HCT116 (cell line): ENCODE measurements around the gene SRP68. TPM values are rescaled to one million over a fixed set of nuclear protein-coding genes. Genes with fewer than 3 reads are reported as not detected.

Experiments used
- ATAC-seq: fragments of 200-7000 bp; cut with Tn5 transposase; 2 replicates; pipeline ENCODE4 v1.9.1; 2020; ENCODE audit warnings: mild to moderate bottlenecking, moderate library complexity
- BruUV-seq: library from RNA; stranded (reverse); fragments of 400-500 nt; replicated peaks from 2 replicates; lab custom pipeline; 2021; lab: Mats Ljungman, UMichigan
- CTCF ChIA-PET: fragments of 300-600 bp; sonication (Branson Sonifier 250); formaldehyde crosslinking; loops from one replicate; lab custom pipeline; 2021; ENCODE audit warnings: antibody characterized with exemption; lab: Charles Lee
- POLR2A ChIA-PET: fragments of 300-600, 350-600 bp; sonication (Branson Sonifier 250); formaldehyde crosslinking; loops from one replicate; lab custom pipeline; 2021; ENCODE audit warnings: antibody characterized with exemption; lab: Charles Lee
- RAD21 ChIA-PET, 2 experiments: fragments of 300-600 bp; sonication (Branson Sonifier 250); formaldehyde crosslinking; loops; one replicate each; lab custom pipeline; 2023; ENCODE audit warnings: low total read pairs in 2 of 2; ENCODE audit not compliant: uncharacterized antibody in 2 of 2, unreplicated experiment in 2 of 2, low non-redundant PET in 1 of 2; lab: Charles Lee
- DNase-seq: peaks from one replicate; pipeline ENCODE4 v3.0.0-alpha.2; 2010; ENCODE audit warnings: low read depth, low spot score
- H2AFZ ChIP-seq: fragments of 200-600 bp; shearing (Covaris generic), sonication (generic); 2 replicates; pipeline ENCODE4 v1.6.1; 2017; ENCODE audit warnings: low read depth, mixed run types, mixed read lengths, antibody characterized with exemption, low read length; ENCODE audit not compliant: poor library complexity, severe bottlenecking
- H3K27ac ChIP-seq: 2 replicates; pipeline ENCODE4 v1.5.1; 2012; ENCODE audit warnings: low read depth, low read length
- H3K27me3 ChIP-seq: fragments of 200-600 bp; sonication (generic); 2 replicates; pipeline ENCODE4 v1.6.1; 2016; ENCODE audit warnings: mixed run types, low read length, mixed read lengths; ENCODE audit not compliant: insufficient read depth
- H3K36me3 ChIP-seq, 2 experiments: fragments of 200-500 bp in 1 of 2; fragments of 200-600 bp in 1 of 2; sonication (Bioruptor generic) in 1 of 2; sonication (generic) in 1 of 2; 2 replicates each; pipeline versions ENCODE4 v1.5.1 to v1.6.1; 2014 to 2016; ENCODE audit warnings: low read length in 2 of 2, inconsistent platforms in 1 of 2, mixed read lengths in 1 of 2, mixed run types in 1 of 2; ENCODE audit not compliant: insufficient read depth in 2 of 2, control insufficient read depth in 1 of 2
- H3K4me1 ChIP-seq, 2 experiments: fragments of 200-600 bp in 1 of 2; sonication (generic) in 1 of 2; 2 replicates each; pipeline versions ENCODE4 v1.5.1 to v1.6.1; 2012 to 2017; ENCODE audit warnings: low read length in 2 of 2, inconsistent platforms in 1 of 2, mild to moderate bottlenecking in 1 of 2, mixed read lengths in 1 of 2, mixed run types in 1 of 2, moderate library complexity in 1 of 2; ENCODE audit not compliant: insufficient read depth in 2 of 2, control insufficient read depth in 1 of 2
- H3K4me2 ChIP-seq: fragments of 200-600 bp; sonication (generic); 2 replicates; pipeline ENCODE4 v1.6.1; 2017; ENCODE audit warnings: mixed run types, low read length, mixed read lengths
- H3K4me3 ChIP-seq, 2 experiments: fragments of 200-600 bp in 1 of 2; sonication (generic) in 1 of 2; replicated peaks in 1 of 2; 2 replicates each; pipeline ENCODE4 v1.5.1; 2011 to 2016; ENCODE audit warnings: low read length in 2 of 2, control low read depth in 1 of 2, low read depth in 1 of 2, mild to moderate bottlenecking in 1 of 2, mixed read lengths in 1 of 2, mixed run types in 1 of 2
- H3K79me2 ChIP-seq: fragments of 200-600 bp; sonication (generic); 2 replicates; pipeline ENCODE4 v1.6.1; 2017; ENCODE audit warnings: mild to moderate bottlenecking, mixed run types, low read length, moderate library complexity, mixed read lengths; ENCODE audit not compliant: insufficient read depth
- H3K9ac ChIP-seq: fragments of 200-600 bp; sonication (generic); 2 replicates; pipeline ENCODE4 v1.6.1; 2016; ENCODE audit warnings: low read length, mixed read lengths
- H3K9me2 ChIP-seq: fragments of 200-600 bp; sonication (generic), shearing (Covaris generic); 2 replicates; pipeline ENCODE4 v1.6.1; 2017; ENCODE audit warnings: mixed run types, mild to moderate bottlenecking, moderate library complexity; ENCODE audit not compliant: insufficient read depth
- H3K9me3 ChIP-seq, 2 experiments: fragments of 200-500 bp in 1 of 2; fragments of 200-600 bp in 1 of 2; sonication (Bioruptor generic) in 1 of 2; sonication (generic) in 1 of 2; 2 replicates each; pipeline ENCODE4 v1.6.1; 2014 to 2017; ENCODE audit warnings: low read length in 2 of 2, mixed read lengths in 2 of 2, inconsistent platforms in 1 of 2, low read depth in 1 of 2, mild to moderate bottlenecking in 1 of 2, mixed run types in 1 of 2, moderate library complexity in 1 of 2; ENCODE audit not compliant: control insufficient read depth in 1 of 2, insufficient read depth in 1 of 2
- H4K20me1 ChIP-seq: fragments of 200-600 bp; sonication (generic), shearing (Covaris generic); 2 replicates; pipeline ENCODE4 v1.6.1; 2017; ENCODE audit warnings: mixed run types, mild to moderate bottlenecking, moderate library complexity; ENCODE audit not compliant: insufficient read depth
- CBX3 ChIP-seq: IDR thresholded peaks from 2 replicates; pipeline ENCODE4 v1.6.1; 2012; ENCODE audit warnings: low read depth
- CEBPB ChIP-seq: IDR thresholded peaks from 2 replicates; pipeline ENCODE4 v1.6.1; 2012; ENCODE audit warnings: low read depth
- EGR1 ChIP-seq: IDR thresholded peaks from 2 replicates; pipeline ENCODE4 v1.6.1; 2012; ENCODE audit warnings: low read depth
- ELF1 ChIP-seq: IDR thresholded peaks from 2 replicates; pipeline ENCODE4 v1.6.1; 2012; ENCODE audit warnings: low read depth, borderline replicate concordance
- EZH2 ChIP-seq: fragments of 200-600 bp; sonication (generic); IDR thresholded peaks from 2 replicates; pipeline ENCODE4 v1.6.1; 2017; ENCODE audit warnings: antibody characterized with exemption, mixed run types
- EZH2phosphoT487 ChIP-seq: fragments of 200-600 bp; IDR thresholded peaks from 2 replicates; pipeline ENCODE4 v1.6.1; 2018; ENCODE audit warnings: antibody characterized with exemption, borderline replicate concordance
- MAX ChIP-seq: IDR thresholded peaks from 2 replicates; pipeline ENCODE4 v1.6.1; 2012
- POLR2A ChIP-seq: IDR thresholded peaks from 2 replicates; pipeline ENCODE4 v1.7.0; 2011; ENCODE audit warnings: borderline replicate concordance; ENCODE audit not compliant: insufficient read depth, insufficient read length; ENCODE audit errors: extremely low read depth
- RAD21 ChIP-seq: IDR thresholded peaks from 2 replicates; pipeline ENCODE4 v1.6.1; 2012; ENCODE audit warnings: low read depth, mild to moderate bottlenecking
- YY1 ChIP-seq: IDR thresholded peaks from 2 replicates; pipeline ENCODE4 v1.6.1; 2011; ENCODE audit warnings: low read length, low read depth, moderate library complexity, mild to moderate bottlenecking; ENCODE audit not compliant: insufficient replicate concordance; ENCODE audit errors: extremely low read depth
- ZBTB33 ChIP-seq: IDR thresholded peaks from 2 replicates; pipeline ENCODE4 v1.6.1; 2011; ENCODE audit warnings: mild to moderate bottlenecking, low read length, moderate library complexity; ENCODE audit not compliant: insufficient replicate concordance; ENCODE audit errors: extremely low read depth
- ZFX ChIP-seq: fragments of 450-650 bp; IDR thresholded peaks from 2 replicates; pipeline ENCODE4 v1.6.1; 2017
- intact Hi-C: fragments of 100-400 bp; cut with micrococcal nuclease; formaldehyde crosslinking; loops from 2 replicates; pipeline ENCODE4 v1.10.0; 2022
- total RNA-seq: library from RNA; stranded (reverse); gene quantifications from one replicate; pipeline ENCODE4 v1.2.1, GENCODE V29; 2021; ENCODE audit not compliant: unreplicated experiment

SRP68 gene
- total RNA-seq, 1 experiment from 2014 or later: 152 TPM

- RAD21 ChIA-PET: no interaction called here
- peaks cover 33 to 44% of the 10 kb centered on the region in 2 experiments; a peak in 3 of 4 replicates for H3K36me3 ChIP-seq
- TF ChIP-seq CBX3 (no peak), ELF1 (no peak), RAD21 (no peak), ZBTB33 (no peak), ZFX (no peak), POLR2A (no peak), MAX (no peak), CEBPB (no peak), EGR1 (no peak), EZH2 (no peak), EZH2phosphoT487 (no peak), YY1 (no peak)
These were observed 17.6 kb upstream of the SRP68 start for GRCh38 chr17:76089680-76090516.

More at GRCh38 chr17:76089680-76090516, 17.6 kb upstream of the SRP68 start:
- H3K4me1 ChIP-seq: peaks cover 4 to 8% of the 10 kb centered on the region in 2 experiments
- ChIA-PET CTCF (interaction anchor here (1.2 kb wide), 1 partner anchor 76 kb away, joined by 4 read pairs; no protein-coding TSS in a partner anchor), POLR2A (no interaction called here)
- no peaks in the 10 kb centered on the region; the same call in 1 of the 2 replicates for H3K79me2 ChIP-seq
- H3K4me2 ChIP-seq: no peak overlapping the region
- no peaks in the 10 kb centered on the region for H4K20me1 ChIP-seq
- intact Hi-C loops: no loop called here
- no peaks in the 10 kb centered on the region for H3K27me3 ChIP-seq
- H2AFZ ChIP-seq: no peak overlapping the region
- no peak overlapping the region for H3K27ac ChIP-seq
- no peaks in the 10 kb centered on the region for H3K9me2 ChIP-seq
- H3K9me3 ChIP-seq: no peaks in the 10 kb centered on the region
- no peak overlapping the region for H3K9ac ChIP-seq
- no TSS peak for BruUV-seq
- no peak for DNase-seq
- H3K4me3 ChIP-seq: no peak overlapping the region
- ATAC-seq: no peak
